MCF 10A (cell line): ENCODE measurements around the gene FARSA. TPM values are rescaled to one million over a fixed set of nuclear protein-coding genes. Genes with fewer than 3 reads are reported as not detected.
A peak's percentile ranks its signal among the peaks of the same experiment; 100 is the strongest.

Experiments
- BruUV-seq: library from RNA; stranded (reverse); fragments of 400-500 nt; replicated peaks from 2 replicates; lab custom pipeline; 2021; lab: Mats Ljungman, UMichigan
- CTCF ChIA-PET: fragments of 300-600 bp; sonication (Branson Sonifier 250); formaldehyde crosslinking; extraction: SDS; loops from one replicate; lab custom pipeline; 2021; ENCODE audit warnings: antibody characterized with exemption, inconsistent platforms; lab: Yijun Ruan, JAX
- POLR2A ChIA-PET: fragments of 300-600, 350-650 bp; sonication (Branson Sonifier 250); formaldehyde crosslinking; extraction: SDS; loops from one replicate; lab custom pipeline; 2020; ENCODE audit warnings: antibody characterized with exemption, inconsistent platforms; lab: Yijun Ruan, JAX
- DNase-seq: peaks from one replicate; pipeline ENCODE4 v3.0.0-alpha.2; 2018; ENCODE audit not compliant: unreplicated experiment
- H3K27ac Mint-ChIP-seq: one replicate; pipeline ENCODE4 v1.8.0; 2022; ENCODE audit warnings: mild to moderate bottlenecking, low read depth, mixed read lengths; ENCODE audit not compliant: unreplicated experiment
- H3K27me3 Mint-ChIP-seq: one replicate; pipeline ENCODE4 v1.8.0; 2022; ENCODE audit warnings: mixed read lengths; ENCODE audit not compliant: insufficient read depth, unreplicated experiment
- H3K36me3 Mint-ChIP-seq: one replicate; pipeline ENCODE4 v1.8.0; 2022; ENCODE audit warnings: mild to moderate bottlenecking, moderate library complexity, mixed read lengths; ENCODE audit not compliant: insufficient read depth, unreplicated experiment
- H3K4me1 Mint-ChIP-seq: one replicate; pipeline ENCODE4 v1.8.0; 2022; ENCODE audit warnings: mixed read lengths; ENCODE audit not compliant: insufficient read depth, unreplicated experiment
- H3K4me3 Mint-ChIP-seq: one replicate; pipeline ENCODE4 v1.8.0; 2022; ENCODE audit warnings: mild to moderate bottlenecking, moderate library complexity, mixed read lengths; ENCODE audit not compliant: unreplicated experiment
- H3K9me3 Mint-ChIP-seq: one replicate; pipeline ENCODE4 v1.8.0; 2022; ENCODE audit warnings: mixed read lengths; ENCODE audit not compliant: unreplicated experiment
- CTCF ChIP-seq: fragments of 200-600 bp; IDR thresholded peaks from one replicate; pipeline ENCODE4 v1.8.0; 2022; ENCODE audit warnings: antibody characterized with exemption, mild to moderate bottlenecking; ENCODE audit not compliant: unreplicated experiment
- intact Hi-C: fragments of 100-400 bp; cut with micrococcal nuclease; formaldehyde crosslinking; loops from 2 replicates; pipeline ENCODE4 v1.14.1; 2022
- total RNA-seq: library from RNA; stranded (reverse); gene quantifications from 2 replicates; pipeline ENCODE4 v1.2.3, GENCODE V29; 2022

The FARSA gene
- total RNA-seq, 1 experiment from 2014 or later = 107 TPM

GRCh38 chr19:12949363-12950283, 16.1 kb upstream of the FARSA start:
- peaks cover 13% of the 10 kb centered on the region for H3K4me1 Mint-ChIP-seq
- no peak for TF ChIP-seq CTCF
- no peak overlapping the region for H3K4me3 Mint-ChIP-seq
- no peak for DNase-seq
- H3K27me3 Mint-ChIP-seq = no peaks in the 10 kb centered on the region
- H3K36me3 Mint-ChIP-seq = peaks cover 83% of the 10 kb centered on the region
- H3K9me3 Mint-ChIP-seq = no peaks in the 10 kb centered on the region
- ChIA-PET POLR2A (interaction anchor here (0.6 kb wide), 2 partner anchors 10 to 315 kb away, joined by 3 read pairs; no protein-coding TSS in a partner anchor), CTCF (interaction anchor here (0.6 to 1.5 kb wide), 2 partner anchors 16 to 36 kb away, joined by 4 to 6 read pairs; no protein-coding TSS in a partner anchor)
- H3K27ac Mint-ChIP-seq = peak overlapping the region; percentile 47
- intact Hi-C loops = no loop called here
- no TSS peak for BruUV-seq

GRCh38 chr19:12948612-12949362, 15.3 kb upstream of the FARSA start:
- no peak overlapping the region for H3K27ac Mint-ChIP-seq
- no peak overlapping the region for H3K4me3 Mint-ChIP-seq
- CTCF ChIA-PET = interaction anchor here (0.6 to 1.4 kb wide), 2 partner anchors 17 to 37 kb away, joined by 4 to 8 read pairs; no protein-coding TSS in a partner anchor
- no peak for TF ChIP-seq CTCF
- DNase-seq = no peak
- H3K9me3 Mint-ChIP-seq = no peaks in the 10 kb centered on the region
- H3K36me3 Mint-ChIP-seq = peaks cover 87% of the 10 kb centered on the region
- POLR2A ChIA-PET = interaction anchor here (0.6 kb wide), 1 partner anchor 314 kb away, joined by 3 read pairs; no protein-coding TSS in a partner anchor
- H3K27me3 Mint-ChIP-seq = no peaks in the 10 kb centered on the region
- BruUV-seq = no TSS peak
- intact Hi-C loops = no loop called here
- H3K4me1 Mint-ChIP-seq = peaks cover 7% of the 10 kb centered on the region

GRCh38 chr19:12947702-12948611, 14.4 kb upstream of the FARSA start:
- intact Hi-C loops = no loop called here
- H3K9me3 Mint-ChIP-seq = no peaks in the 10 kb centered on the region
- H3K4me1 Mint-ChIP-seq = peaks cover 13% of the 10 kb centered on the region
- H3K27ac Mint-ChIP-seq = no peak overlapping the region
- no peak for DNase-seq
- ChIA-PET CTCF (interaction anchor here (0.6 to 1.4 kb wide), 3 partner anchors 17 to 801 kb away, joined by 3 to 8 read pairs (median 3); no protein-coding TSS in a partner anchor), POLR2A (interaction anchor here (1.0 to 1.4 kb wide), 2 partner anchors 8 to 11 kb away, joined by 3 to 5 read pairs; partner anchors contain the start of gene GADD45GIP1)
- peak overlapping the region; percentile 84 for H3K4me3 Mint-ChIP-seq
- H3K36me3 Mint-ChIP-seq = peaks cover 88% of the 10 kb centered on the region
- no TSS peak for BruUV-seq
- no peaks in the 10 kb centered on the region for H3K27me3 Mint-ChIP-seq
- no peak for TF ChIP-seq CTCF
